ENCODE data around the gene PCSK6.

DNA sequence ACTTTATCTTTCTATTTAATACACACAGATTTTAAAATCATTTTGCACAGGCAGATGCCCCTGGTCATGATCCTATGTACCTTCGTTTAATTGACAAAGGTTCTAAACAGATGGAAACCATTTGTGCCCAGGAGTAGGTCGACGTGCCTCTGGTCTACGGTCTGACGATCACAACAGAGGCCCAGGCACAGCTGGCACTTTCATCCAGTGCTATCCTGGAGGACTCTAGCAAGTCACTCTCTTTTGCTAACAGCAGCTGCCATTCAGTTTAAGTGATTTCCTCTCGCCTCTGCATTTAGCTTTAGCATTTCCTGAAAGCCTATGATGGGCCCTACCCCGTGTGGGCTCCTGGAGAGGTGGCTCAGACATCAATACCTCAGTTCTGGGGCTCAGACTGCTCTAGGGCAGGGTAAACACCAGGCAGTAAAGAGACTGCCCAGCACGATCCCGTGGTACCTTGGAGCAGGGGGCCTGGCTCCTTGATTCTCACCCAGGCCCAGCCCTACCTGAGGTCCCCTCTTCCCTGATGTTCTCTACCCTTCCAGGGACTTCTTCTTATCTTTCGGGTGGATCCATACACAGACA is 111.2 kb downstream of the PCSK6 start:
- TF ChIP-seq CTCF (conservative IDR thresholded peaks at IDR 0.05; ENCODE audit: low read length), result no peak
- no peak for TF ChIP-seq EZH2phosphoT487 (IDR thresholded peaks at IDR 0.05; ENCODE audit: borderline replicate concordance, low read depth, low read length)
